ENCODE results near the gene KRT13. TPM values are rescaled to one million over a fixed set of nuclear protein-coding genes. Genes with fewer than 3 reads are reported as not detected.

Gene KRT13
- total and polyA plus RNA-seq, 2 donors (not counting 1 experiment from before 2014, with no cell fraction given): not detected

- Histone ChIP-seq H3K36me3 (replicated peaks in 1 of 2; ENCODE audit: control extremely low read depth in 1 of 2, control insufficient read depth in 1 of 2, extremely low read depth in 1 of 2, insufficient read depth in 2 of 2, low read length in 1 of 2) (no peaks in the 10 kb centered on the region), H2AFZ (ENCODE audit: insufficient read depth, low read depth, low read length, poor library complexity, severe bottlenecking) (no peak within 1 kb of the TSS), H3K9ac (ENCODE audit: low read length) (no peak within 1 kb of the TSS), H3K27me3 (replicated peaks in 1 of 4; ENCODE audit: control extremely low read depth in 1 of 4, control insufficient read depth in 3 of 4, insufficient read depth in 4 of 4, low read length in 3 of 4) (no peaks in the 10 kb centered on the region), H3K9me3 (ENCODE audit: control extremely low read depth in 1 of 3, control insufficient read depth in 2 of 3, insufficient read depth in 1 of 3, low read length in 2 of 3) (no peaks in the 10 kb centered on the region), H4K20me1 (ENCODE audit: control insufficient read depth, insufficient read depth, low read length, poor library complexity, severe bottlenecking) (no peaks in the 10 kb centered on the region), H3K4me3 (ENCODE audit: control extremely low read depth in 1 of 5, extremely low read depth in 1 of 5, insufficient read depth in 1 of 5, low read depth in 2 of 5, low read length in 4 of 5) (no peak within 1 kb of the TSS), H3K4me2 (replicated peaks; ENCODE audit: low read depth, low read length, poor library complexity, severe bottlenecking) (no peak within 1 kb of the TSS), H3K27ac (ENCODE audit: low read length in 2 of 2) (no peak within 1 kb of the TSS), H3K4me1 (ENCODE audit: control insufficient read depth in 2 of 2, insufficient read depth in 2 of 2, low read length in 2 of 2) (peaks cover 4 to 6% of the 10 kb centered on the region in 2 donors), H3K79me2 (ENCODE audit: control insufficient read depth, insufficient read depth, low read length) (no peaks in the 10 kb centered on the region)
- no peak for ATAC-seq (ENCODE audit: low read depth)
- no peak within 1 kb of the TSS for H3K27ac Mint-ChIP-seq
- peaks cover 11% of the 10 kb centered on the region for H3K27me3 Mint-ChIP-seq
- ChIA-PET CTCF (no interaction called here), POLR2A (no interaction called here)
- H3K9me3 Mint-ChIP-seq (ENCODE audit: insufficient read depth): no peaks in the 10 kb centered on the region
- H3K4me1 Mint-ChIP-seq: peaks cover 4% of the 10 kb centered on the region
- intact Hi-C loops (cut with micrococcal nuclease): no loop called here
- H3K4me3 Mint-ChIP-seq: no peak within 1 kb of the TSS
- DNase-seq: no peak
- WGBS (ENCODE audit: insufficient coverage): 100% methylated on average over 2 of the region's 2 CpGs
- TF ChIP-seq EZH2 (IDR thresholded peaks at IDR 0.05; ENCODE audit: borderline replicate concordance, insufficient read depth, low read depth, low read length, poor library complexity, severe bottlenecking): no peak
- TF ChIP-seq CTCF (IDR thresholded peaks at IDR 0.05): no peak
These were observed 24.4 kb downstream of the KRT13 start, which contains the start of gene KRT35 for GRCh38 chr17:41481036-41481435. Gene KRT35 (minus strand): TSS chr17:41481151. CDS start chr17:41481097, 54 bp downstream.

- Histone ChIP-seq H3K4me1 (ENCODE audit: control insufficient read depth in 2 of 2, insufficient read depth in 2 of 2, low read length in 2 of 2) (peaks cover 4 to 6% of the 10 kb centered on the region in 2 donors), H3K9me3 (ENCODE audit: control extremely low read depth in 1 of 3, control insufficient read depth in 2 of 3, insufficient read depth in 1 of 3, low read length in 2 of 3) (no peaks in the 10 kb centered on the region), H3K79me2 (ENCODE audit: control insufficient read depth, insufficient read depth, low read length) (no peaks in the 10 kb centered on the region), H3K4me3 (ENCODE audit: control extremely low read depth in 1 of 5, extremely low read depth in 1 of 5, insufficient read depth in 1 of 5, low read depth in 2 of 5, low read length in 4 of 5) (no peak overlapping the region), H3K9ac (ENCODE audit: low read length) (no peak overlapping the region), H3K36me3 (replicated peaks in 1 of 2; ENCODE audit: control extremely low read depth in 1 of 2, control insufficient read depth in 1 of 2, extremely low read depth in 1 of 2, insufficient read depth in 2 of 2, low read length in 1 of 2) (no peaks in the 10 kb centered on the region), H3K4me2 (replicated peaks; ENCODE audit: low read depth, low read length, poor library complexity, severe bottlenecking) (no peak overlapping the region), H3K27me3 (replicated peaks in 1 of 4; ENCODE audit: control extremely low read depth in 1 of 4, control insufficient read depth in 3 of 4, insufficient read depth in 4 of 4, low read length in 3 of 4) (no peaks in the 10 kb centered on the region), H3K27ac (ENCODE audit: low read length in 2 of 2) (no peak overlapping the region), H4K20me1 (ENCODE audit: control insufficient read depth, insufficient read depth, low read length, poor library complexity, severe bottlenecking) (no peaks in the 10 kb centered on the region), H2AFZ (ENCODE audit: insufficient read depth, low read depth, low read length, poor library complexity, severe bottlenecking) (no peak overlapping the region)
- Mint-ChIP-seq H3K27ac (no peak overlapping the region), H3K27me3 (peaks cover 8% of the 10 kb centered on the region), H3K4me1 (peaks cover 4% of the 10 kb centered on the region), H3K4me3 (no peak overlapping the region), H3K9me3 (ENCODE audit: insufficient read depth) (no peaks in the 10 kb centered on the region)
- ATAC-seq (ENCODE audit: low read depth) (no peak), DNase-seq (no peak)
- ChIA-PET CTCF (no interaction called here), POLR2A (no interaction called here)
- intact Hi-C loops (cut with micrococcal nuclease): no loop called here
- TF ChIP-seq EZH2 (IDR thresholded peaks at IDR 0.05; ENCODE audit: borderline replicate concordance, insufficient read depth, low read depth, low read length, poor library complexity, severe bottlenecking) (no peak), CTCF (IDR thresholded peaks at IDR 0.05) (no peak)
- WGBS (ENCODE audit: insufficient coverage): 94% methylated on average over 9 of the region's 10 CpGs
These were observed 24.8 kb downstream of the KRT13 start for GRCh38 chr17:41480581-41480980.

Data from B cell (primary cell).